Endothelial cell of umbilical vein (primary cell): ENCODE measurements around the gene DNASE1L1. TPM values are rescaled to one million over a fixed set of nuclear protein-coding genes. Genes with fewer than 3 reads are reported as not detected.

Experiments used
- BruUV-seq: library from RNA; stranded (reverse); fragments of 400-500 nt; replicated peaks from 2 replicates; lab custom pipeline; 2021; lab: Mats Ljungman, UMichigan
- CTCF ChIA-PET: fragments of 300-600, 350-600 bp; sonication (Branson Sonifier 250); formaldehyde crosslinking; loops from one replicate; lab custom pipeline; 2021; ENCODE audit warnings: antibody characterized with exemption, inconsistent platforms; lab: Charles Lee
- POLR2A ChIA-PET: fragments of 300-600, 350-600 bp; sonication (Branson Sonifier 250); formaldehyde crosslinking; loops from one replicate; lab custom pipeline; 2021; ENCODE audit warnings: antibody characterized with exemption, inconsistent platforms; lab: Charles Lee
- DNase-seq: peaks from one replicate; pipeline ENCODE4 v3.0.0-alpha.2; 2011; ENCODE audit warnings: low read depth, low spot score
- FAIRE-seq: peaks from 2 replicates; lab custom pipeline; 2011; peaks lifted over from hg19 to GRCh38; lab: Jason Lieb, UNC
- H2AFZ ChIP-seq: 2 replicates; pipeline ENCODE4 v1.6.0; 2012; ENCODE audit warnings: low read depth, low read length, control low read depth, inconsistent platforms
- H3K27ac ChIP-seq: 2 replicates; pipeline ENCODE4 v1.5.1; 2011; ENCODE audit warnings: low read depth, mild to moderate bottlenecking, control low read depth, low read length, moderate library complexity; ENCODE audit not compliant: insufficient read depth
- H3K27me3 ChIP-seq, 2 experiments: 2 replicates each; pipeline versions ENCODE4 v1.6.0 to v1.6.1; 2011; ENCODE audit warnings: low read length in 2 of 2, mixed read lengths in 1 of 2; ENCODE audit not compliant: control insufficient read depth in 2 of 2, insufficient read depth in 2 of 2
- H3K36me3 ChIP-seq, 2 experiments: 2 replicates in 1 of 2; 3 replicates in 1 of 2; pipeline ENCODE4 v1.5.1; 2011; ENCODE audit warnings: low read length in 2 of 2, mild to moderate bottlenecking in 1 of 2, moderate library complexity in 1 of 2; ENCODE audit not compliant: control insufficient read depth in 2 of 2, insufficient read depth in 2 of 2; ENCODE audit errors: extremely low read depth in 1 of 2
- H3K4me1 ChIP-seq: 3 replicates; pipeline ENCODE4 v1.5.1; 2011; ENCODE audit warnings: mild to moderate bottlenecking, low read length; ENCODE audit not compliant: control insufficient read depth, insufficient read depth; ENCODE audit errors: extremely low read depth
- H3K4me2 ChIP-seq: 2 replicates; pipeline ENCODE4 v1.6.1; 2011; ENCODE audit warnings: low read length, control low read depth, mixed read lengths; ENCODE audit not compliant: insufficient read depth
- H3K4me3 ChIP-seq, 3 experiments: fragments of 200-600 bp in 1 of 3; sonication (generic), shearing (Covaris generic) in 1 of 3; replicated peaks in 1 of 3; 2 replicates each; pipeline ENCODE4 v1.5.1; 2011 to 2016; ENCODE audit warnings: control low read depth in 3 of 3, low read length in 3 of 3, mild to moderate bottlenecking in 2 of 3, inconsistent platforms in 1 of 3, low read depth in 1 of 3, moderate library complexity in 1 of 3; ENCODE audit not compliant: insufficient read depth in 1 of 3
- H3K79me2 ChIP-seq: 2 replicates; pipeline ENCODE4 v1.6.0; 2012; ENCODE audit warnings: low read length, inconsistent platforms; ENCODE audit not compliant: control insufficient read depth, insufficient read depth
- H3K9ac ChIP-seq: replicated peaks from 2 replicates; pipeline ENCODE3; 2011; ENCODE audit warnings: low read length, control low read depth; ENCODE audit not compliant: insufficient read depth; ENCODE audit errors: extremely low read depth
- H3K9me1 ChIP-seq: replicated peaks from 3 replicates; pipeline ENCODE4 v1.6.0; 2011; ENCODE audit warnings: mild to moderate bottlenecking, low read length; ENCODE audit not compliant: control insufficient read depth, insufficient read depth; ENCODE audit errors: extremely low read depth
- H3K9me3 ChIP-seq: replicated peaks from 2 replicates; pipeline ENCODE4 v1.5.1; 2012; ENCODE audit warnings: low read length, inconsistent platforms; ENCODE audit not compliant: control insufficient read depth, insufficient read depth
- H4K20me1 ChIP-seq: replicated peaks from 2 replicates; pipeline ENCODE3; 2011; ENCODE audit warnings: mild to moderate bottlenecking, low read length; ENCODE audit not compliant: control insufficient read depth, insufficient read depth; ENCODE audit errors: extremely low read depth
- CTCF ChIP-seq, 2 donors: IDR thresholded peaks; 1 replicate in 1 of 2; 2 replicates in 1 of 2; pipeline ENCODE4 v1.5.1; 2011; ENCODE audit warnings: low read length in 2 of 2, mild to moderate bottlenecking in 2 of 2, moderate library complexity in 2 of 2, control low read depth in 1 of 2, inconsistent platforms in 1 of 2, low read depth in 1 of 2; ENCODE audit not compliant: insufficient read depth in 1 of 2; ENCODE audit errors: extremely low read depth in 1 of 2
- EZH2 ChIP-seq: IDR thresholded peaks from 2 replicates; pipeline ENCODE4 v1.6.1; 2012; ENCODE audit warnings: borderline replicate concordance, low read depth, mild to moderate bottlenecking, moderate library complexity, low read length, inconsistent platforms; ENCODE audit not compliant: severe bottlenecking
- GATA2 ChIP-seq: IDR thresholded peaks from 2 replicates; pipeline ENCODE4 v1.7.0; 2011; ENCODE audit warnings: low read depth, mild to moderate bottlenecking, moderate library complexity, mixed read lengths, low read length; ENCODE audit not compliant: insufficient read length, insufficient read depth
- JUN ChIP-seq: IDR thresholded peaks from 2 replicates; pipeline ENCODE4 v1.6.1; 2011; ENCODE audit warnings: borderline replicate concordance, low read depth; ENCODE audit not compliant: insufficient read length, insufficient read depth
- MYC ChIP-seq: IDR thresholded peaks from one replicate; pipeline ENCODE4 v1.6.1; 2011; ENCODE audit warnings: mild to moderate bottlenecking, low read depth, low read length
- POLR2A ChIP-seq: IDR thresholded peaks from 2 replicates; pipeline ENCODE4 v1.6.1; 2012; ENCODE audit warnings: low read depth, mild to moderate bottlenecking, control low read depth, low read length
- POLR2AphosphoS5 ChIP-seq: IDR thresholded peaks from 2 replicates; pipeline ENCODE4 v1.6.1; 2012; ENCODE audit warnings: low read depth, mild to moderate bottlenecking, control low read depth, low read length, moderate library complexity; ENCODE audit not compliant: insufficient read depth
- dilution Hi-C: fragments of 300-500 bp; cut with MboI; formaldehyde crosslinking; loops from one replicate; pipeline ENCODE4 v1.15.0; 2019; ENCODE audit warnings: low sequenced_read_pairs; ENCODE audit not compliant: extremely low pct_ligation_motif_present
- intact Hi-C: fragments of 100-400 bp; cut with micrococcal nuclease; formaldehyde crosslinking; loops from one replicate; pipeline ENCODE4 v1.10.0; 2022
- polyA plus RNA-seq, 4 experiments: library from polyadenylated mRNA; depleted of rRNA in 3 of 4; stranded (reverse) in 3 of 4; unstranded in 1 of 4; fragments of >200 nt; gene quantifications; 2 replicates each; pipeline versions ENCODE4 v1.2.1 to v1.2.3, GENCODE V29; 2011 to 2012; ENCODE audit warnings: missing spikeins in 1 of 4
- total RNA-seq: library from RNA; stranded (reverse); gene quantifications from 2 replicates; pipeline ENCODE4 v1.2.3, GENCODE V29; 2021

Gene DNASE1L1
- total and polyA plus RNA-seq, 2 donors (not counting 3 experiments of a cell fraction or from before 2014, with no cell fraction given), result 61.5 to 84.9 TPM

GRCh38 chrX:154452823-154453222 lies 43.8 kb upstream of the DNASE1L1 start:
- H3K4me1 ChIP-seq, result no peaks in the 10 kb centered on the region
- TF ChIP-seq POLR2A (no peak), CTCF (IDR thresholded peaks at IDR 0.05; ENCODE audit: extremely low read depth in 1 of 2, insufficient read depth in 1 of 2, low read depth in 1 of 2, low read length in 2 of 2) (no peak), POLR2AphosphoS5 (no peak), MYC (no peak), JUN (no peak), EZH2 (no peak), GATA2 (no peak)
- no peak overlapping the region for H3K27ac ChIP-seq
- POLR2A ChIA-PET, result no interaction called here
- no peaks in the 10 kb centered on the region for H3K9me3 ChIP-seq
- H3K4me2 ChIP-seq, result no peak overlapping the region
- no peak for DNase-seq
- no peak overlapping the region for H3K9ac ChIP-seq
- H2AFZ ChIP-seq, result no peak overlapping the region
- no peaks in the 10 kb centered on the region for H4K20me1 ChIP-seq
- no peaks in the 10 kb centered on the region for H3K79me2 ChIP-seq
- H3K9me1 ChIP-seq, result no peaks in the 10 kb centered on the region
- dilution Hi-C loops (no loop called here), intact Hi-C loops (no loop called here)
- FAIRE-seq, result no peak
- BruUV-seq, result no TSS peak
- CTCF ChIA-PET, result no interaction called here
- no peaks in the 10 kb centered on the region for H3K27me3 ChIP-seq
- no peak overlapping the region for H3K4me3 ChIP-seq
- H3K36me3 ChIP-seq, result peaks cover 0 to 22% of the 10 kb centered on the region in 2 experiments
